ENCODE measurements around the gene FOXC1.

Gene FOXC1

GRCh38 chr6:1581120-1581991 is 28.4 kb upstream of the FOXC1 start:
- no peak for DNase-seq

- no peak for DNase-seq
These were observed 25.6 kb upstream of the FOXC1 start for GRCh38 chr6:1584146-1584545.

GRCh38 chr6:1584996-1585668 is 24.6 kb upstream of the FOXC1 start:
- DNase-seq, result no peak

- no peak for DNase-seq
These were observed 24.1 kb upstream of the FOXC1 start for GRCh38 chr6:1585669-1586049.

- no peak for DNase-seq
These were observed 23.5 kb upstream of the FOXC1 start for GRCh38 chr6:1586256-1586655.

- DNase-seq, result no peak
These were observed 22.8 kb upstream of the FOXC1 start for GRCh38 chr6:1586861-1587450.

GRCh38 chr6:1587546-1587945 is 22.2 kb upstream of the FOXC1 start:
- no peak for DNase-seq

GRCh38 chr6:1587977-1588376 is 21.7 kb upstream of the FOXC1 start:
- DNase-seq, result no peak

GRCh38 chr6:1589208-1589607 is 20.5 kb upstream of the FOXC1 start:
- no peak for DNase-seq

- no peak for DNase-seq
These were observed 19.1 kb upstream of the FOXC1 start for GRCh38 chr6:1590580-1590979.

- DNase-seq, result no peak
These were observed 18.5 kb upstream of the FOXC1 start for GRCh38 chr6:1591243-1591642.

GRCh38 chr6:1591926-1592325 is 17.8 kb upstream of the FOXC1 start:
- DNase-seq, result no peak

- DNase-seq, result no peak
These were observed 16.9 kb upstream of the FOXC1 start for GRCh38 chr6:1592852-1593251.

GRCh38 chr6:1593286-1593957 is 16.3 kb upstream of the FOXC1 start:
- no peak for DNase-seq

- no peak for DNase-seq
These were observed 15.8 kb upstream of the FOXC1 start for GRCh38 chr6:1593958-1594314.

GRCh38 chr6:1594445-1595200 is 15.1 kb upstream of the FOXC1 start:
- DNase-seq, result no peak

- DNase-seq, result no peak
These were observed 14.2 kb upstream of the FOXC1 start for GRCh38 chr6:1595271-1596087.

- peak; percentile 69 for DNase-seq
These were observed 13.4 kb upstream of the FOXC1 start for GRCh38 chr6:1596088-1596852.

- no peak for DNase-seq
These were observed 12.5 kb upstream of the FOXC1 start for GRCh38 chr6:1597121-1597744.

- no peak for DNase-seq
These were observed 11.8 kb upstream of the FOXC1 start for GRCh38 chr6:1597924-1598323.

Measured in right kidney (tissue), 1 donor.